Suprapubic skin (tissue), 4 donors: ENCODE measurements around the gene DIAPH1.

Experiments used
- EP300 ChIP-seq: sonication (generic); formaldehyde crosslinking; IDR thresholded peaks from one replicate; pipeline ENCODE4 v1.6.1; 2017; ENCODE audit warnings: antibody characterized with exemption
- POLR2A ChIP-seq, 2 donors: fragments of 450-650 bp; IDR thresholded peaks; one replicate each; pipeline ENCODE4 v1.6.1; 2017; ENCODE audit warnings: antibody characterized with exemption in 2 of 2, mild to moderate bottlenecking in 2 of 2, moderate library complexity in 2 of 2
- POLR2AphosphoS5 ChIP-seq, 3 donors: sonication (generic); formaldehyde crosslinking; IDR thresholded peaks; one replicate each; pipeline ENCODE4 v1.6.1; 2017; ENCODE audit warnings: antibody characterized with exemption in 3 of 3
- TF ChIP-seq, protein P1 (sequence below), 2 donors: fragments of 200-600 bp in 1 of 2; fragments of 450-650 bp in 1 of 2; sonication (generic) in 1 of 2; IDR thresholded peaks; one replicate each; pipeline ENCODE4 v1.5.1; 2016 to 2019; ENCODE audit warnings: antibody characterized with exemption in 2 of 2, mild to moderate bottlenecking in 1 of 2, moderate library complexity in 1 of 2

DNA sequence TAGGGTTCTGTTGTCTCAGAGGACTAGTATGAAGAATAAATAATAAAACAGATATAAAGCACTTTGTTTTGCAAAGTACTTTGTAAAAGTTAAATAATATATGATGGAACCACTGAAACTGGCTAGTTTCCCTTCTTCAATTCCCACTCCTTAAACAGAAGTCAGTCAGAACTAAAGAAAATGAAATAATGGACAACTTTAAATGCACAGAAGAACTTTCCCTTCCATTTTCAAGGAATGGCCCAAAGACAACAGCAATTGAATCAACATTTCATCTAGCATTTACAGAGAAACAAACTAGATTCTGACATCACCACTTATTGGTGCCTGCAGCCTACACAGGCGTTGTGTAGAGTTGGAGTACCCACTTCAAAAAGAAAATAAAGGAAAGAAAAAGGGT is 16.2 kb downstream of the DIAPH1 start:
- TF ChIP-seq POLR2A (IDR thresholded peaks at IDR 0.05) (no peak), POLR2AphosphoS5 (IDR thresholded peaks at IDR 0.05) (no peak), EP300 (no peak)
- TF ChIP-seq, protein P1, sequence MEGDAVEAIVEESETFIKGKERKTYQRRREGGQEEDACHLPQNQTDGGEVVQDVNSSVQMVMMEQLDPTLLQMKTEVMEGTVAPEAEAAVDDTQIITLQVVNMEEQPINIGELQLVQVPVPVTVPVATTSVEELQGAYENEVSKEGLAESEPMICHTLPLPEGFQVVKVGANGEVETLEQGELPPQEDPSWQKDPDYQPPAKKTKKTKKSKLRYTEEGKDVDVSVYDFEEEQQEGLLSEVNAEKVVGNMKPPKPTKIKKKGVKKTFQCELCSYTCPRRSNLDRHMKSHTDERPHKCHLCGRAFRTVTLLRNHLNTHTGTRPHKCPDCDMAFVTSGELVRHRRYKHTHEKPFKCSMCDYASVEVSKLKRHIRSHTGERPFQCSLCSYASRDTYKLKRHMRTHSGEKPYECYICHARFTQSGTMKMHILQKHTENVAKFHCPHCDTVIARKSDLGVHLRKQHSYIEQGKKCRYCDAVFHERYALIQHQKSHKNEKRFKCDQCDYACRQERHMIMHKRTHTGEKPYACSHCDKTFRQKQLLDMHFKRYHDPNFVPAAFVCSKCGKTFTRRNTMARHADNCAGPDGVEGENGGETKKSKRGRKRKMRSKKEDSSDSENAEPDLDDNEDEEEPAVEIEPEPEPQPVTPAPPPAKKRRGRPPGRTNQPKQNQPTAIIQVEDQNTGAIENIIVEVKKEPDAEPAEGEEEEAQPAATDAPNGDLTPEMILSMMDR (IDR thresholded peaks at IDR 0.05), result no peak
